D721Med (cell line): ENCODE data around the gene WDR48.
"Not testable (repeated sequence)": the region's sequence is repeated elsewhere in the genome, so short reads cannot be mapped to it uniquely, and the experiment has no call there.

Source experiments
- DNase-seq: peaks from one replicate; pipeline ENCODE4 v3.0.0; 2011; ENCODE audit warnings: low spot score; ENCODE audit not compliant: insufficient read length
- FAIRE-seq: peaks from 2 replicates; lab custom pipeline; 2011; peaks lifted over from hg19 to GRCh38; lab: Jason Lieb, UNC
- CTCF ChIP-seq: IDR thresholded peaks from 2 replicates; pipeline ENCODE4 v1.5.1; 2012; ENCODE audit warnings: mild to moderate bottlenecking, control low read depth; ENCODE audit not compliant: insufficient read depth; ENCODE audit errors: missing control alignments

WDR48 gene

GRCh38 chr3:39029556-39029955 is 22.3 kb upstream of the WDR48 start:
- DNase-seq (no peak), FAIRE-seq (no peak)
- TF ChIP-seq CTCF = no peak

- no peak for TF ChIP-seq CTCF
- no peak for FAIRE-seq
- DNase-seq = no peak
Measured at GRCh38 chr3:39038165-39038564, 13.7 kb upstream of the WDR48 start.

GRCh38 chr3:39050029-39050428 is 1.8 kb upstream of the WDR48 start:
- no peak for FAIRE-seq
- no peak for TF ChIP-seq CTCF
- no peak for DNase-seq

GRCh38 chr3:39052583-39052982 is 767 bp downstream of the WDR48 start:
- FAIRE-seq (no peak), DNase-seq (no peak)
- TF ChIP-seq CTCF = no peak

GRCh38 chr3:39053696-39054095 is 1.9 kb downstream of the WDR48 start:
- FAIRE-seq = no peak
- no peak for DNase-seq
- no peak for TF ChIP-seq CTCF

GRCh38 chr3:39056151-39056550 is 4.3 kb downstream of the WDR48 start:
- no peak for DNase-seq
- FAIRE-seq = no peak
- TF ChIP-seq CTCF = no peak

GRCh38 chr3:39061228-39061627 is 9.4 kb downstream of the WDR48 start:
- FAIRE-seq = not testable (repeated sequence)

GRCh38 chr3:39062180-39062579 is 10.4 kb downstream of the WDR48 start:
- no peak for TF ChIP-seq CTCF
- no peak for FAIRE-seq
- no peak for DNase-seq

More at GRCh38 chr3:39061228-39061627, 9.4 kb downstream of the WDR48 start:
- DNase-seq = not testable (repeated sequence)
